ENCODE results near the gene LEMD3. TPM values are rescaled to one million over a fixed set of nuclear protein-coding genes. Genes with fewer than 3 reads are reported as not detected.
A peak's percentile ranks its signal among the peaks of the same experiment; 100 is the strongest.

LEMD3 gene
- total RNA-seq, 6 donors from 2014 or later: 30.3 to 94.3 (median 49.3) TPM

DNA sequence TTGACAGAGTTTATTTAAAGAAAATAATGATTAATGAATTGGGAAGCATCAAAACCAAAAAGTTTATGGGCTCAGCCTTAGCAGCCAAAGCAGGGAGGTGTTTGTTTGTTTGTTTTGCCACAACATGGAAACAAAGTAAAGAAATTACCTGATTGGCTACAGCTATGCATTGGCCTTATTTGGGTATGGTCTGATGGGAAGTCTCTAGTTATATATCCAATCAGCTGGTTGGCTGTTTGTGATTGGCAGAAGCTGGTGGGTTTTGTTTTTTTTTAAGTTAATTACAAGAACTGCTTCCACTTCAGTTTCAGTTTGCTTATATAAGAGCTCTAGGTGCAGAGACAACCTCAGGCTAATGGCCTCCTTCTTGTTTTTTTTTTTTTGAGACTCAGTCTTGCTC, 4.6 kb upstream of the LEMD3 start:
- Histone ChIP-seq H3K4me3 (no peak overlapping the region), H3K4me1 (peaks cover 0 to 5% (median 2%) of the 10 kb centered on the region in 4 donors), H3K27ac (no peak overlapping the region), H3K36me3 (no peaks in the 10 kb centered on the region), H3K9me3 (no peaks in the 10 kb centered on the region), H3K27me3 (no peaks in the 10 kb centered on the region)
- no peak for TF ChIP-seq EP300 (IDR thresholded peaks at IDR 0.05)
- TF ChIP-seq, protein P1, sequence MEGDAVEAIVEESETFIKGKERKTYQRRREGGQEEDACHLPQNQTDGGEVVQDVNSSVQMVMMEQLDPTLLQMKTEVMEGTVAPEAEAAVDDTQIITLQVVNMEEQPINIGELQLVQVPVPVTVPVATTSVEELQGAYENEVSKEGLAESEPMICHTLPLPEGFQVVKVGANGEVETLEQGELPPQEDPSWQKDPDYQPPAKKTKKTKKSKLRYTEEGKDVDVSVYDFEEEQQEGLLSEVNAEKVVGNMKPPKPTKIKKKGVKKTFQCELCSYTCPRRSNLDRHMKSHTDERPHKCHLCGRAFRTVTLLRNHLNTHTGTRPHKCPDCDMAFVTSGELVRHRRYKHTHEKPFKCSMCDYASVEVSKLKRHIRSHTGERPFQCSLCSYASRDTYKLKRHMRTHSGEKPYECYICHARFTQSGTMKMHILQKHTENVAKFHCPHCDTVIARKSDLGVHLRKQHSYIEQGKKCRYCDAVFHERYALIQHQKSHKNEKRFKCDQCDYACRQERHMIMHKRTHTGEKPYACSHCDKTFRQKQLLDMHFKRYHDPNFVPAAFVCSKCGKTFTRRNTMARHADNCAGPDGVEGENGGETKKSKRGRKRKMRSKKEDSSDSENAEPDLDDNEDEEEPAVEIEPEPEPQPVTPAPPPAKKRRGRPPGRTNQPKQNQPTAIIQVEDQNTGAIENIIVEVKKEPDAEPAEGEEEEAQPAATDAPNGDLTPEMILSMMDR (IDR thresholded peaks at IDR 0.05): no peak
- TF ChIP-seq POLR2A (IDR thresholded peaks at IDR 0.05): no peak
- no peak for TF ChIP-seq POLR2AphosphoS5 (IDR thresholded peaks at IDR 0.05)
- no peak for DNase-seq
- no peak for ATAC-seq (ENCODE audit: low FRiP score in 2 of 2)

DNA sequence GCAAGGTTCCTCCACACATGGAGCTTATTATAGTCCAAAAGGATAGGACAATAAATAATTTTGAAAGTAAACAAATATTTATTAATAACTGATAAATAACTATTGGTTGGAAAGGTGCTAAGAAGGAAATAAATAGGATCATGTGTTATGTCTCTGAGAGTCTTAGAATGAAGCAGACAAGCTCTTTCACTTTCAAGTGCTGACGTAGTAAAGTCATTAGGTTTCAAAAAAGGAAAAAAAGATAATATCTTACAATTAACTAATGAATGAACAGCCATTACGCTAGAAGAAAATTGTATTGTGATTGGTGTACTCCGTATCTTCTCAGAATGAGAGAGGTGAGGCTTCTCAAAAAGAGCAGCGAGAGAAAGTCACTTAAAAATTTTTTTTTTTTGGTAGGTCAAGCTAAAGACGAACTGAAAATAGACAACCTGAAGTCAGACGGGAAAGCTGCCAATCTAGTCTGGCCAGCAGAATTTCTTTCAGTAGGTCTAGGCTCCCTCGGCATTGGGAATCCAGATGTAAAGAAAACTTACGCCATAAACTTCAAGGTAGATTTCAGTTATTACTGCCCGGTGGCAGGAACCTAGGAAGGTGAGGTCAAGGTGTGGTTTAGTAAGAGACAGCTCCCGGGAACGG, 583 bp upstream of the LEMD3 start:
- WGBS, 2 donors: 4 to 7% methylated on average over 11 of the region's 11 CpGs
- peaks cover 28 to 33% (median 31%) of the 10 kb centered on the region in 4 donors for H3K4me1 ChIP-seq
- no peak for ATAC-seq (ENCODE audit: low FRiP score in 2 of 2)

DNA sequence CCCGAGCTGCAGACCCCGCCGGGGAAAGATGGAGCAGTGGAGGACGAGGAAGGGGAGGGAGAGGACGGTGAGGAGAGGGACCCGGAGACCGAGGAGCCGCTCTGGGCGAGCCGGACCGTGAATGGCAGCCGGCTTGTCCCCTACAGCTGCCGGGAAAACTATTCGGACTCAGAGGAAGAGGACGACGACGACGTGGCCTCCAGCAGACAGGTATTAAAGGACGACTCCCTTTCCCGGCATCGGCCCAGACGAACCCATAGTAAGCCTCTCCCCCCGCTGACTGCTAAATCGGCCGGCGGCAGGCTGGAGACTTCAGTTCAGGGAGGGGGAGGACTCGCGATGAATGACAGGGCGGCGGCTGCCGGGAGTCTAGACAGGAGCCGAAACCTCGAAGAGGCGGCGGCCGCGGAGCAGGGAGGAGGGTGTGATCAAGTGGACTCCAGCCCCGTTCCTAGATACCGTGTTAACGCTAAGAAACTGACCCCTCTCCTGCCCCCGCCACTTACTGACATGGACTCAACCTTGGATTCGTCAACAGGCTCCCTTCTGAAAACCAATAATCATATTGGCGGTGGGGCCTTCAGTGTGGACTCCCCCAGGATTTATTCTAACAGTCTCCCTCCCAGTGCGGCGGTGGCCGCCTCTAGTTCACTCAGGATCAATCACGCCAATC, 962 bp downstream of the LEMD3 start:
- peak; percentile 79 to 85 for ATAC-seq (ENCODE audit: low FRiP score in 2 of 2)
- peaks cover 0 to 3% (median 0%) of the 10 kb centered on the region in 4 donors for H3K36me3 ChIP-seq
- H3K4me1 ChIP-seq: peaks cover 36 to 46% (median 44%) of the 10 kb centered on the region in 4 donors
- TF ChIP-seq EP300 (IDR thresholded peaks at IDR 0.05) (no peak), POLR2AphosphoS5 (IDR thresholded peaks at IDR 0.05) (peak in 1 of 2 donors; percentile 39)
- no peaks in the 10 kb centered on the region for H3K27me3 ChIP-seq
- no peaks in the 10 kb centered on the region for H3K9me3 ChIP-seq
- H3K4me3 ChIP-seq: peak overlapping the region; percentile 63 to 94 (median 82)
- WGBS, 2 donors: 1 to 2% methylated on average over 32 to 42 of the region's 47 CpGs
- peak overlapping the region; percentile 93 to 98 (median 96) for H3K27ac ChIP-seq
- DNase-seq: peak; percentile 81 to 88

More for the DNA sequence above, 583 bp upstream of the LEMD3 start:
- no peaks in the 10 kb centered on the region for H3K9me3 ChIP-seq
- DNase-seq: no peak
- no peaks in the 10 kb centered on the region for H3K36me3 ChIP-seq
- H3K4me3 ChIP-seq: peak overlapping the region; percentile 63 to 94 (median 82)
- H3K27me3 ChIP-seq: no peaks in the 10 kb centered on the region
- TF ChIP-seq EP300 (IDR thresholded peaks at IDR 0.05): no peak
- no peak for TF ChIP-seq POLR2AphosphoS5 (IDR thresholded peaks at IDR 0.05)
- TF ChIP-seq, protein P1 (IDR thresholded peaks at IDR 0.05): no peak
- no peak for TF ChIP-seq POLR2A (IDR thresholded peaks at IDR 0.05)
- H3K27ac ChIP-seq: peak overlapping the region; percentile 93 to 98 (median 96)

DNA sequence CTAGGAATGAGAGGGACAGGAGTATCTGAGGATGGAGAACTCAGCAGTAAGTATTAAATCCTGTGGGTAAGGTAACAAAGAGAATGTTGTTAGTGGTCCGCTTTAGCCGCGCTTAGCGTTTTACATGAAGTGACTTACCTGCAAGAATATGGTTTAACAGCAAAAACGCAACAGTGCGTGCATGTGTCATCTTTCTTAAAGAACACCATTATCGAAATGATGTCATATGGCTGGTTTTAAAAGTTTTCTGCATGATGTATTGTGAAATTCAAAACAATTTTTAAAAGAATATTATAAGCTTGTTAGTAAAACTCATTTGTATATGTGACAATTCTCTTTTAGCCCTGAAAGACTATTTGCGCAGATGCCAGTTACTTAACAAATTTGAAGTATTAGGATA, 1.7 kb downstream of the LEMD3 start:
- ATAC-seq (ENCODE audit: low FRiP score in 2 of 2): no peak
- DNase-seq: no peak
- Histone ChIP-seq H3K36me3 (peaks cover 0 to 5% (median 0%) of the 10 kb centered on the region in 4 donors), H3K9me3 (no peaks in the 10 kb centered on the region), H3K27me3 (no peaks in the 10 kb centered on the region), H3K27ac (peak overlapping the region in 1 of 4 donors; percentile 98), H3K4me1 (peaks cover 36 to 53% (median 44%) of the 10 kb centered on the region in 4 donors), H3K4me3 (peak overlapping the region; percentile 63 to 94 (median 82))
- 37 to 58% methylated on average over 8 of the region's 8 CpGs for WGBS, 2 donors
- TF ChIP-seq POLR2A (IDR thresholded peaks at IDR 0.05) (no peak), POLR2AphosphoS5 (IDR thresholded peaks at IDR 0.05) (no peak), EP300 (IDR thresholded peaks at IDR 0.05) (no peak)
- TF ChIP-seq, protein P1 (IDR thresholded peaks at IDR 0.05): no peak

DNA sequence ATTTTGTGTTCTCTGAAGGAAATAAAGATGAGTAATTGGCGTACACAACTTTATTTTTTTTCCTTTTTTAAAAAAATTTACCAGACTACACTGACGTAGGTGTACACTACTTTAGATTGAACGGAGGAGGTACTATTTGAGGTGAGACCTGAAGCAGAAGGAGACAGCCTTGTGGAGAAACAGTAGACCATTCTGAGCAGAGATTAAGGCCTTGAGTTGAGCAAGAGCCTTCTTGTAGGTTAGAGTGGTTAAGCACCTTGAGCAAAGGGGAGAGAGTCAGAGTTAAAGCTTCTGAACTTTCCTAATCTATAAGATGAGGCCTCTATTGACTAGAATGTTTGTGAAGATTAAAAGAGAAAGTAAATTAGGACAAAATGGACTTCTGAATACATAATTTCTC, 2.5 kb downstream of the LEMD3 start:
- Histone ChIP-seq H3K27ac (no peak overlapping the region), H3K4me1 (peaks cover 36 to 54% (median 44%) of the 10 kb centered on the region in 4 donors), H3K4me3 (peak overlapping the region in 3 of 4 donors; percentile 16 to 90 (median 74)), H3K27me3 (no peaks in the 10 kb centered on the region), H3K9me3 (no peaks in the 10 kb centered on the region), H3K36me3 (peaks cover 0 to 5% (median 0%) of the 10 kb centered on the region in 4 donors)
- no peak for ATAC-seq (ENCODE audit: low FRiP score in 2 of 2)
- no peak for DNase-seq
- WGBS, 2 donors: 32 to 54% methylated on average over 3 of the region's 3 CpGs
- TF ChIP-seq POLR2A (IDR thresholded peaks at IDR 0.05) (no peak), EP300 (IDR thresholded peaks at IDR 0.05) (no peak), POLR2AphosphoS5 (IDR thresholded peaks at IDR 0.05) (no peak)
- TF ChIP-seq, protein P1 (IDR thresholded peaks at IDR 0.05): no peak
